NCI-H2196 treated with DMSO at 0.1 percent for 48 hours (cell line): ENCODE results near the gene TNK2.
A peak's percentile ranks its signal among the peaks of the same experiment; 100 is the strongest.
"Not testable (repeated sequence)": the region's sequence is repeated elsewhere in the genome, so short reads cannot be mapped to it uniquely, and the experiment has no call there.

ENCODE experiments used
- DNase-seq: peaks from one replicate; lab custom pipeline; 2025; ENCODE audit not compliant: unreplicated experiment; lab: John Stamatoyannopoulos, UW

The TNK2 gene

GRCh38 chr3:195872097-195872496, 36.3 kb downstream of the TNK2 start:
- no peak for DNase-seq

GRCh38 chr3:195871686-195872085, 36.7 kb downstream of the TNK2 start:
- not testable (repeated sequence) for DNase-seq

GRCh38 chr3:195870937-195871336, 37.4 kb downstream of the TNK2 start:
- no peak for DNase-seq

GRCh38 chr3:195870442-195870841, 37.9 kb downstream of the TNK2 start:
- no peak for DNase-seq

- DNase-seq, result no peak
Measured at GRCh38 chr3:195869413-195870001, 38.8 kb downstream of the TNK2 start.

- DNase-seq, result no peak
Measured at GRCh38 chr3:195868866-195869412, 39.4 kb downstream of the TNK2 start.

GRCh38 chr3:195868336-195868865, 40.0 kb downstream of the TNK2 start:
- no peak for DNase-seq

GRCh38 chr3:195867631-195868335, 40.6 kb downstream of the TNK2 start:
- no peak for DNase-seq

- DNase-seq, result no peak
Measured at GRCh38 chr3:195866686-195867511, 41.5 kb downstream of the TNK2 start.

GRCh38 chr3:195865752-195866151, 42.6 kb downstream of the TNK2 start:
- no peak for DNase-seq

GRCh38 chr3:195863121-195864061, 45.0 kb downstream of the TNK2 start:
- DNase-seq, result peak; percentile 55

- DNase-seq, result not testable (repeated sequence)
Measured at GRCh38 chr3:195862318-195862717, 46.0 kb downstream of the TNK2 start.

GRCh38 chr3:195860456-195860855, 47.9 kb downstream of the TNK2 start:
- DNase-seq, result no peak

- no peak for DNase-seq
Measured at GRCh38 chr3:195859846-195860411, 48.4 kb downstream of the TNK2 start.

GRCh38 chr3:195859061-195859845, 49.1 kb downstream of the TNK2 start:
- peak; percentile 61 for DNase-seq

GRCh38 chr3:195856410-195857084, 51.8 kb downstream of the TNK2 start:
- DNase-seq, result no peak

- peak; percentile 28 for DNase-seq
Measured at GRCh38 chr3:195855471-195856409, 52.6 kb downstream of the TNK2 start.
